Measurements from ENCODE around the gene SEC16B.

DNA sequence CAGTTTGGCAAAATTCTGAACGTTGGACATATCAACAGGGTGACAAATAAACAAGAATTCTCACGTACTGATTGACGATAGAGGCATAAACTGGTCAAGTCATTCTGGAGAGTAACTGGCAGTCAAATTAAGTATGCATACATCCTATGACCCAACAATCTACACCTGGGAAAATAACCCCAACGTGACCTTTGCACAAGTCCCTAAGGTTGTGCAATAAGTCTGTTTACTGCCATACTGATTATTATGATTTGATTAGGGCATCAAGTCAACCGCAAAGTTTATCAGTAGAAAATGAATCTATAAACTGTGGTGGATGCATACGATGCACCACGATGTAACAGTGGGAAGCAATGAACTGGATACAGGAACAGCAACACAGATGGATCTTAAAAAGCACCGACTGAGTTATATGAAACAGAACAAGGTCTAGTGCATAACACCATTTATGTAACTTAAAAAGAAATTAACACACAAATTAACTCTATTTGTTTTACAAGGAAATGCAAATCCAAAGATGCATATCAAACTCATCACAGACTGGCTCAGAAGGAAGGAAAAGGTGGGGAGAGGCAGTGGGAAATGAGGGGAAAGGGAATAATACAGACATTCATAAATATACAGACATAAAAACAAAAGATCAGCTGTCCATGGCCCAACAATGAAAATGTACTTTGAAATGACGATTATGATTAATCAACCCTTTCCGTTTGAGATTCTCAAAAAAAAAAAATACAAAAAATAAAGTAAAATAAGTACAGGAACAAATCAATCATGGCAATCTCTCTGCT is 41.0 kb upstream of the SEC16B start:
- TF ChIP-seq, protein P1, sequence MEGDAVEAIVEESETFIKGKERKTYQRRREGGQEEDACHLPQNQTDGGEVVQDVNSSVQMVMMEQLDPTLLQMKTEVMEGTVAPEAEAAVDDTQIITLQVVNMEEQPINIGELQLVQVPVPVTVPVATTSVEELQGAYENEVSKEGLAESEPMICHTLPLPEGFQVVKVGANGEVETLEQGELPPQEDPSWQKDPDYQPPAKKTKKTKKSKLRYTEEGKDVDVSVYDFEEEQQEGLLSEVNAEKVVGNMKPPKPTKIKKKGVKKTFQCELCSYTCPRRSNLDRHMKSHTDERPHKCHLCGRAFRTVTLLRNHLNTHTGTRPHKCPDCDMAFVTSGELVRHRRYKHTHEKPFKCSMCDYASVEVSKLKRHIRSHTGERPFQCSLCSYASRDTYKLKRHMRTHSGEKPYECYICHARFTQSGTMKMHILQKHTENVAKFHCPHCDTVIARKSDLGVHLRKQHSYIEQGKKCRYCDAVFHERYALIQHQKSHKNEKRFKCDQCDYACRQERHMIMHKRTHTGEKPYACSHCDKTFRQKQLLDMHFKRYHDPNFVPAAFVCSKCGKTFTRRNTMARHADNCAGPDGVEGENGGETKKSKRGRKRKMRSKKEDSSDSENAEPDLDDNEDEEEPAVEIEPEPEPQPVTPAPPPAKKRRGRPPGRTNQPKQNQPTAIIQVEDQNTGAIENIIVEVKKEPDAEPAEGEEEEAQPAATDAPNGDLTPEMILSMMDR (IDR thresholded peaks at IDR 0.05), result no peak
- no peak for TF ChIP-seq POLR2A (IDR thresholded peaks at IDR 0.05)
